HL-60 (cell line): ENCODE results near the gene CCDC28A.

Source experiments
- DNase-seq, 2 experiments: peaks; one replicate each; pipeline ENCODE4 v3.0.0-alpha.2; 2010 to 2020; ENCODE audit warnings: low read depth in 1 of 2, low spot score in 1 of 2
- H3K27ac ChIP-seq: fragments of 250-450 bp; sonication (Bioruptor Pico); replicated peaks from 2 replicates; pipeline ENCODE4 v1.5.1; 2020; ENCODE audit warnings: mild to moderate bottlenecking, moderate library complexity
- H3K27me3 ChIP-seq: fragments of 250-450 bp; sonication (Bioruptor Pico); 2 replicates; pipeline ENCODE4 v1.5.1; 2021; ENCODE audit warnings: mild to moderate bottlenecking, moderate library complexity; ENCODE audit not compliant: insufficient read depth, poor library complexity, severe bottlenecking
- H3K4me3 ChIP-seq: replicated peaks from 2 replicates; pipeline ENCODE4 v1.5.1; 2011; ENCODE audit warnings: mild to moderate bottlenecking, control low read depth, low read length; ENCODE audit not compliant: insufficient read depth
- GABPA ChIP-seq: IDR thresholded peaks from 2 replicates; pipeline ENCODE4 v1.6.1; 2012; ENCODE audit warnings: low read depth
- POLR2AphosphoS5 ChIP-seq: IDR thresholded peaks from 2 replicates; pipeline ENCODE4 v1.6.1; 2012; ENCODE audit warnings: low read depth
- SPI1 ChIP-seq: IDR thresholded peaks from 2 replicates; pipeline ENCODE4 v1.6.1; 2012; ENCODE audit warnings: low read depth, mild to moderate bottlenecking, borderline replicate concordance
- TF ChIP-seq, protein P1 (sequence below): IDR thresholded peaks from 2 replicates; pipeline ENCODE4 v1.6.1; 2012; ENCODE audit warnings: low read depth; ENCODE audit not compliant: insufficient replicate concordance
- TF ChIP-seq, protein P2 (sequence below): IDR thresholded peaks from one replicate; pipeline ENCODE4 v1.5.1; 2011; ENCODE audit warnings: low read length, control low read depth, inconsistent platforms; ENCODE audit not compliant: insufficient read depth

The CCDC28A gene

DNA sequence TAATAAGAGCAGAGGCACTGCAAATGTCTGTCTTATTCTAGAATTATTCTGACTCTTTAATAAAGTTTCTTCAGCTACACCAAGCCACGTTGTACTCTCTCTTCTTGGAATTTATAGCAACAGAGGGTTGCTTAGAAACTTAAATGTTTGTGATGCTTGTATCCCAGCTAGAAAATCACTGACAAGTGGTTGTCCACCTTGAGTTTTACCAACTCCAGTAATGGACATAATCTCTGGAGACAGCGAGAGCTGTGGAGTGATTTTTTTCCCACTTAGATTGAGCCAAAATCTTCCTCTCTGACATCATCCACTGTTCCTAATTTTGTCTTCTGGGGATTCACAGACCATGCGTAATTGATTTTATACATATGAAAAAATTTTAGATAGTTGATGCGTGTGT, 30.3 kb downstream of the CCDC28A start:
- no peak overlapping the region for H3K27ac ChIP-seq
- no peak for DNase-seq
- H3K27me3 ChIP-seq: no peaks in the 10 kb centered on the region
- TF ChIP-seq, protein P1, sequence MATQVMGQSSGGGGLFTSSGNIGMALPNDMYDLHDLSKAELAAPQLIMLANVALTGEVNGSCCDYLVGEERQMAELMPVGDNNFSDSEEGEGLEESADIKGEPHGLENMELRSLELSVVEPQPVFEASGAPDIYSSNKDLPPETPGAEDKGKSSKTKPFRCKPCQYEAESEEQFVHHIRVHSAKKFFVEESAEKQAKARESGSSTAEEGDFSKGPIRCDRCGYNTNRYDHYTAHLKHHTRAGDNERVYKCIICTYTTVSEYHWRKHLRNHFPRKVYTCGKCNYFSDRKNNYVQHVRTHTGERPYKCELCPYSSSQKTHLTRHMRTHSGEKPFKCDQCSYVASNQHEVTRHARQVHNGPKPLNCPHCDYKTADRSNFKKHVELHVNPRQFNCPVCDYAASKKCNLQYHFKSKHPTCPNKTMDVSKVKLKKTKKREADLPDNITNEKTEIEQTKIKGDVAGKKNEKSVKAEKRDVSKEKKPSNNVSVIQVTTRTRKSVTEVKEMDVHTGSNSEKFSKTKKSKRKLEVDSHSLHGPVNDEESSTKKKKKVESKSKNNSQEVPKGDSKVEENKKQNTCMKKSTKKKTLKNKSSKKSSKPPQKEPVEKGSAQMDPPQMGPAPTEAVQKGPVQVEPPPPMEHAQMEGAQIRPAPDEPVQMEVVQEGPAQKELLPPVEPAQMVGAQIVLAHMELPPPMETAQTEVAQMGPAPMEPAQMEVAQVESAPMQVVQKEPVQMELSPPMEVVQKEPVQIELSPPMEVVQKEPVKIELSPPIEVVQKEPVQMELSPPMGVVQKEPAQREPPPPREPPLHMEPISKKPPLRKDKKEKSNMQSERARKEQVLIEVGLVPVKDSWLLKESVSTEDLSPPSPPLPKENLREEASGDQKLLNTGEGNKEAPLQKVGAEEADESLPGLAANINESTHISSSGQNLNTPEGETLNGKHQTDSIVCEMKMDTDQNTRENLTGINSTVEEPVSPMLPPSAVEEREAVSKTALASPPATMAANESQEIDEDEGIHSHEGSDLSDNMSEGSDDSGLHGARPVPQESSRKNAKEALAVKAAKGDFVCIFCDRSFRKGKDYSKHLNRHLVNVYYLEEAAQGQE: no peak
- TF ChIP-seq SPI1: no peak
- TF ChIP-seq GABPA: no peak
- no peak for TF ChIP-seq POLR2AphosphoS5
- TF ChIP-seq, protein P2, sequence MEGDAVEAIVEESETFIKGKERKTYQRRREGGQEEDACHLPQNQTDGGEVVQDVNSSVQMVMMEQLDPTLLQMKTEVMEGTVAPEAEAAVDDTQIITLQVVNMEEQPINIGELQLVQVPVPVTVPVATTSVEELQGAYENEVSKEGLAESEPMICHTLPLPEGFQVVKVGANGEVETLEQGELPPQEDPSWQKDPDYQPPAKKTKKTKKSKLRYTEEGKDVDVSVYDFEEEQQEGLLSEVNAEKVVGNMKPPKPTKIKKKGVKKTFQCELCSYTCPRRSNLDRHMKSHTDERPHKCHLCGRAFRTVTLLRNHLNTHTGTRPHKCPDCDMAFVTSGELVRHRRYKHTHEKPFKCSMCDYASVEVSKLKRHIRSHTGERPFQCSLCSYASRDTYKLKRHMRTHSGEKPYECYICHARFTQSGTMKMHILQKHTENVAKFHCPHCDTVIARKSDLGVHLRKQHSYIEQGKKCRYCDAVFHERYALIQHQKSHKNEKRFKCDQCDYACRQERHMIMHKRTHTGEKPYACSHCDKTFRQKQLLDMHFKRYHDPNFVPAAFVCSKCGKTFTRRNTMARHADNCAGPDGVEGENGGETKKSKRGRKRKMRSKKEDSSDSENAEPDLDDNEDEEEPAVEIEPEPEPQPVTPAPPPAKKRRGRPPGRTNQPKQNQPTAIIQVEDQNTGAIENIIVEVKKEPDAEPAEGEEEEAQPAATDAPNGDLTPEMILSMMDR: no peak
- H3K4me3 ChIP-seq: no peak overlapping the region

GRCh38 chr6:138805016-138805765, 31.6 kb downstream of the CCDC28A start:
- Histone ChIP-seq H3K4me3 (no peak overlapping the region), H3K27ac (no peak overlapping the region), H3K27me3 (no peaks in the 10 kb centered on the region)
- TF ChIP-seq POLR2AphosphoS5: no peak
- no peak for TF ChIP-seq SPI1
- TF ChIP-seq GABPA: no peak
- TF ChIP-seq, protein P2: no peak
- TF ChIP-seq, protein P1: no peak
- no peak for DNase-seq

DNA sequence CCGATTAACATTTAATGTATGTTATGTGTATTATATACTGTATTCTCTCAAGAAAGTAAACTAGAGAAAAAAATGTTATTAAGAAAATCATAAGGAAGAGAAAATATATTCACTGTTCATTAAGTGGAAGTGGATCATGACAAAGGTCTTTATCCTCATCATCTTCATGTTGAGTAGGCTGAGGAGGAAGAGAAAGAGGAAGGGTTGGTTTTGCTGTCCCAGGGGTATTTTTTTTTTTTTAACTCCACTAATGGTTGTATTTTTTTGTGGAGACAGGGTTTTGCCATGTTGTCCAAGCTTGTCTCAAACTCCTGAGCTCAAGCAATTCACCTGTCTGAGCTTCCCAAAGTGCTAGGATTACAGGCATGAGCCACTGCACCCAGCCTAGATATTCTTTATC, 33.3 kb downstream of the CCDC28A start:
- Histone ChIP-seq H3K27ac (no peak overlapping the region), H3K4me3 (no peak overlapping the region), H3K27me3 (no peaks in the 10 kb centered on the region)
- TF ChIP-seq, protein P2: no peak
- peak; percentile 54 for TF ChIP-seq SPI1
- DNase-seq: no peak

DNA sequence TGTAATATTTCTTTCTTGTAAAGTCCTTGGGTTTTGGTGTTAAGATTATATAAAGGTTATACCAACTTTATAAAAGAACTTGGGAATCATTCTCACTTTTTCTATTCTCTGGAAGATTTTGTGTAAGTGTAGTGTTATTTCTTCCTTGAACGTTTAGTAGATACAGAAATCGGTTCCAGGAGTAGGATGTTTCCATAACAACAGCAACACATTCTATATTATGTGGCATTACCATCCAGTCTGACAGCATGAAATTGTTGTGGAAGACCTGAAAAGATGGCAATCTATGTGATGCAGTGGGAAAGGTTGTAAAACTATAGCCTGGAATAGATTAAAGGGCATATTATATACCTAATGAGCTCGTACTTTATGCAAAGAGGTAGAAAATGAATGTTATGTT, 36.1 kb downstream of the CCDC28A start:
- no peaks in the 10 kb centered on the region for H3K27me3 ChIP-seq
- TF ChIP-seq, protein P2: no peak
- TF ChIP-seq SPI1 (no peak), GABPA (no peak), POLR2AphosphoS5 (no peak)
- TF ChIP-seq, protein P1: no peak
- no peak overlapping the region for H3K27ac ChIP-seq
- DNase-seq: no peak
- no peak overlapping the region for H3K4me3 ChIP-seq
